GM19238 (cell line): ENCODE measurements around the gene CARMIL1.

ENCODE experiments used
- DNase-seq: peaks from one replicate; pipeline ENCODE4 v3.0.0; 2011; ENCODE audit warnings: low spot score; ENCODE audit not compliant: insufficient read length

The CARMIL1 gene

GRCh38 chr6:25603251-25603650 is 324.1 kb downstream of the CARMIL1 start:
- DNase-seq = no peak

GRCh38 chr6:25606151-25606550 is 327.0 kb downstream of the CARMIL1 start:
- no peak for DNase-seq

GRCh38 chr6:25608558-25609174 is 329.5 kb downstream of the CARMIL1 start:
- no peak for DNase-seq

- DNase-seq = no peak
These were observed 333.5 kb downstream of the CARMIL1 start for GRCh38 chr6:25612666-25613065.

- DNase-seq = no peak
These were observed 334.2 kb downstream of the CARMIL1 start for GRCh38 chr6:25613415-25613814.

GRCh38 chr6:25614052-25614451 is 334.9 kb downstream of the CARMIL1 start:
- DNase-seq = no peak

- DNase-seq = no peak
These were observed 336.3 kb downstream of the CARMIL1 start for GRCh38 chr6:25615471-25615870.

GRCh38 chr6:25617997-25618396 is 338.8 kb downstream of the CARMIL1 start:
- peak; percentile 20 for DNase-seq

- DNase-seq = no peak
These were observed 340.0 kb downstream of the CARMIL1 start for GRCh38 chr6:25619217-25619616.

GRCh38 chr6:25620391-25620790 is 341.2 kb downstream of the CARMIL1 start:
- no peak for DNase-seq

- no peak for DNase-seq
These were observed 343.9 kb downstream of the CARMIL1 start for GRCh38 chr6:25623065-25623464.

- DNase-seq = no peak
These were observed 344.7 kb downstream of the CARMIL1 start for GRCh38 chr6:25623879-25624278.

GRCh38 chr6:25627001-25627400 is 347.8 kb downstream of the CARMIL1 start:
- DNase-seq = no peak

GRCh38 chr6:25628471-25629197 is 349.5 kb downstream of the CARMIL1 start:
- DNase-seq = no peak

GRCh38 chr6:25629198-25629576 is 350.0 kb downstream of the CARMIL1 start:
- DNase-seq = no peak

- DNase-seq = no peak
These were observed 351.5 kb downstream of the CARMIL1 start for GRCh38 chr6:25630508-25631278.

- no peak for DNase-seq
These were observed 356.7 kb downstream of the CARMIL1 start for GRCh38 chr6:25635886-25636317.

- no peak for DNase-seq
These were observed 358.0 kb downstream of the CARMIL1 start for GRCh38 chr6:25637211-25637610.

GRCh38 chr6:25637960-25638434 is 358.8 kb downstream of the CARMIL1 start:
- no peak for DNase-seq

- no peak for DNase-seq
These were observed 360.5 kb downstream of the CARMIL1 start for GRCh38 chr6:25639653-25640052.

- DNase-seq = no peak
These were observed 361.3 kb downstream of the CARMIL1 start for GRCh38 chr6:25640446-25640845.

- no peak for DNase-seq
These were observed 361.7 kb downstream of the CARMIL1 start for GRCh38 chr6:25640891-25641290.
